ENCODE results near the gene KLHL13.
"Not testable (repeated sequence)": the region's sequence is repeated elsewhere in the genome, so short reads cannot be mapped to it uniquely, and the experiment has no call there.

Gene KLHL13

DNA sequence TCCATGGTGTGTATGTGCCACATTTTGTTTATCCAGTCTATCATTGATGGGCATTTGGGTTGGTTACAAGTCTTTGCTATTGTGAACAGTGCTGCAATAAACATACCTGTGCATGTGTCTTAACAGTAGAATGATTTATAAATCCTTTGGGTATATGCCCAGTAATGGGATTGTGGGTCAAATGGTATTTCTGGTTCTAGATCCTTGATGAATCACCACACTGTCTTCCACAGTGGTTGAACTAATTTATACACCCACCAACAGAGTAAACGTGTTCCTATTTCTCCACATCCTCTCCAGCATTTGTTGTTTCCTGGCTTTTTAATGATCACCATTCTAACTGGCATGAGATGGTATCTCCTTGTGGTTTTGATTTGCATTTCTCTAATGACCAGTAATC, 177.3 kb downstream of the KLHL13 start:
- H3K27ac Mint-ChIP-seq; H3K27me3 Mint-ChIP-seq; H3K4me3 Mint-ChIP-seq; intact Hi-C loops (cut with micrococcal nuclease); H3K4me1 Mint-ChIP-seq (ENCODE audit: low read depth); H3K9me3 Mint-ChIP-seq; H3K36me3 Mint-ChIP-seq (ENCODE audit: low read depth): not testable (repeated sequence)

DNA sequence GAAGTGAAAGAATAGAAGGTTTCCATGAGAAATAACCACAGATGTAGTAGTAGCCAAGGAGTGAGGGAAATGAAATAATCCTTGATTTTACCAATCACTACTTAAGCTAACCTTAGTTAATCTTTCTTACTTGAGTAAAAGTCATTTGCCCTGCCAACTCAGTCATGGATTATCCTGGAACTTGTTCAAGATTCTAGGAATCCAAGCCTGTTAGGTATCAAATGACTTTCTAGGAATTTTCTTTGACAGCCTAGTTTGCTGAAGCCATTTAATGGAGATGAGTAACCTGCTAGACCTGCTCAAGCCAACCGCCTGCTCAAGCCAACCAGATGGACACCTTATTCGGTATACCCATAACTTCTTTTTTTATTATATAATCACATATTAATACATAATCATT, 180.5 kb downstream of the KLHL13 start:
- no peaks in the 10 kb centered on the region for H3K9me3 Mint-ChIP-seq
- no peaks in the 10 kb centered on the region for H3K36me3 Mint-ChIP-seq (ENCODE audit: low read depth)
- intact Hi-C loops (cut with micrococcal nuclease): no loop called here
- H3K27ac Mint-ChIP-seq: no peak overlapping the region
- no peaks in the 10 kb centered on the region for H3K4me1 Mint-ChIP-seq (ENCODE audit: low read depth)
- no peaks in the 10 kb centered on the region for H3K27me3 Mint-ChIP-seq
- H3K4me3 Mint-ChIP-seq: no peak overlapping the region

DNA sequence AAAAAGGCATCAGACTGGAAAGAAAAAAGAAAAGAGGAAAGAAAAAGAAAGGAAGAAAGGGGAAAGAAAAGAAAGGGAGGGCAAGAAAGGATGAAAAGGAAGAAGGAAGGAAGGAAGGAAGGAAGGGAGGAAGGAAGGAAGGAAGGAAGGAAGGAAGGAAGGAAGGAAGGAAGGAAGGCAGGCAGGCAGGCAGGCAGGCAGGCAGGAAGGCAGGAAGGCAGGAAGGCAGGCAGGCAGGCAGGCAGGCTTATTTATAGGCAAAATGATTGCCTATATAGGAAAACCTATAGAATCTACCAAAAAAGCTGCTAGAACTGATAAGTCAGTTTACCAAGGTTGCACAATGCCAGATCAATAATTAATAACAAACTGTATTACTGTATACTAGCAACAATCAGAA, 186.5 kb downstream of the KLHL13 start:
- H3K9me3 Mint-ChIP-seq; H3K36me3 Mint-ChIP-seq (ENCODE audit: low read depth); H3K4me3 Mint-ChIP-seq; intact Hi-C loops (cut with micrococcal nuclease); H3K27ac Mint-ChIP-seq; H3K4me1 Mint-ChIP-seq (ENCODE audit: low read depth); H3K27me3 Mint-ChIP-seq: not testable (repeated sequence)

DNA sequence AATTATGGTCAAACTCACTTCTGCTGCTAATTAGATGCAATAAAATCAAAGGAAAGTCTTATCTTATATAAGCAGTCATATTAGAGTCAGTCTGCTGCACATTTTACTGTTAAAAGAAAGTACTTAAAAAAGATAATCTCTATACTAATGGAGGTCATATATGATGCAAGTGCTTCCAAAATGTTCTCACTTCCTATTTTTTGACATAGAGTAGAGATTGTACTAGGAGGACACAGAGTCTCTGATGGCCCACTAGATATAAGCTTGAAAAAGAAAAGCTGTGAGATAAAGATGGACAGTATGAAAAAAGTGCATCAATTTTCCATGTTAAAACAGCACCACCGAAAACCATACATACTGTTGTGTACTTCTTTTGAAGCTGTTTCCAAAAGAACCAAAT, 196.9 kb downstream of the KLHL13 start:
- no peaks in the 10 kb centered on the region for H3K36me3 Mint-ChIP-seq (ENCODE audit: low read depth)
- H3K27me3 Mint-ChIP-seq: no peaks in the 10 kb centered on the region
- no peaks in the 10 kb centered on the region for H3K9me3 Mint-ChIP-seq
- intact Hi-C loops (cut with micrococcal nuclease): no loop called here
- no peaks in the 10 kb centered on the region for H3K4me1 Mint-ChIP-seq (ENCODE audit: low read depth)
- H3K4me3 Mint-ChIP-seq: no peak overlapping the region
- no peak overlapping the region for H3K27ac Mint-ChIP-seq

DNA sequence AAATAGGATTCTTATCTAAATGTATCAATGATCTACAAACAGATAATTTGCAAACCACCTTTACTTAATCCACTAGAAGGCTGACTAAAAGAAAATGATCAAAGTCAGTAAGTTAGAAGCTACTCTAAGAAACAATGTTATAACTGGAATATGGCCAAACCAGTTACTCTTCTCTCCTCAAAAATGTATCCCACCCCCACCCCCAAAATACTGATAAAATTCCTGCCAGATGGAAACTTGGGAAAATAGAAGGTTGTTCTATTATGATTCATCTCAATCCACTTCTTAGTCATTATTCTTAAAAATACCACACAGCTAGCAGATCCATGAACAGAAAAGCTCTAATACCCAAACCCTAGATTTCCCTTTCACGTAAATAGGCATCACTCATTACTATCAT, 206.4 kb downstream of the KLHL13 start:
- H3K9me3 Mint-ChIP-seq: no peaks in the 10 kb centered on the region
- H3K4me1 Mint-ChIP-seq (ENCODE audit: low read depth): no peaks in the 10 kb centered on the region
- intact Hi-C loops (cut with micrococcal nuclease): no loop called here
- no peak overlapping the region for H3K4me3 Mint-ChIP-seq
- H3K27me3 Mint-ChIP-seq: no peaks in the 10 kb centered on the region
- H3K27ac Mint-ChIP-seq: no peak overlapping the region
- no peaks in the 10 kb centered on the region for H3K36me3 Mint-ChIP-seq (ENCODE audit: low read depth)

DNA sequence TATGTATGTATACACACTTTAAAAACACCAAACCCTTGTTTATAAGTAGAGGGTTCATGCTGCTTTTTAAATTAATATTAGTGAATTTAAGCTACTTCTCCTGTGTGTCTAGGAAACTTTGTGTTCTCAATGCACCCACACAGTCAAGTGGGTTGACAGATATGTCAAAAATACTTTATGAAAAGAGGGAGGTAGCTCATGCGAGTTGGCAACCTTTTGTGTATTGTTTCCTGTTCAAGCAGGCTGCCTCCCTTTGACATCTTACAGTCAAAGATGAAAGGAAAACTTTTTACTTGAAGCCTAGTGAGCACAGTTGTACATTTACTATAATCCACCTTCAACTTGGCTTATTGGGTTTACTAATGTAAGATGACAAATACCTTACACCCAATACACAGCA, 218.4 kb downstream of the KLHL13 start:
- Mint-ChIP-seq H3K27me3 (no peaks in the 10 kb centered on the region), H3K36me3 (ENCODE audit: low read depth) (no peaks in the 10 kb centered on the region), H3K4me3 (no peak overlapping the region), H3K27ac (no peak overlapping the region), H3K4me1 (ENCODE audit: low read depth) (no peaks in the 10 kb centered on the region), H3K9me3 (no peaks in the 10 kb centered on the region)
- intact Hi-C loops (cut with micrococcal nuclease): no loop called here

DNA sequence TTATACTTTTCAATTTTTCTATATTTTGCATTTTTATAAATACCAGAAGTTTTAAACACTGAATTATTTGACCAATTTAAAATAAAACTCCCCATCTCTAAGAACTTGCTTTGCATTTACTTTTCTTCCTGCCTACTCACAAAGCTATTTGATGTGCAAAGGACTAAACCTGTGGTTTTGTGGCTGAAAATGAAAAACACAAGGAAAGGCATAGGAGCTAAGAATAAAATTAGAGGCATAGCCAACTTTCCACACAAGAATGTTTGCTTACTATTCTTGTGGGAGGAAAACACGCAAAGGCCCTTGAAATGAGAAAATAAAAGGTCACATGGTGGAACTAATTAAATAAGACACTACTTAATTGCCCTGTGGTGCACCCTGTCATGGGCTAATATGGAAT, 221.2 kb downstream of the KLHL13 start:
- no peaks in the 10 kb centered on the region for H3K4me1 Mint-ChIP-seq (ENCODE audit: low read depth)
- H3K4me3 Mint-ChIP-seq: no peak overlapping the region
- H3K9me3 Mint-ChIP-seq: no peaks in the 10 kb centered on the region
- H3K36me3 Mint-ChIP-seq (ENCODE audit: low read depth): no peaks in the 10 kb centered on the region
- H3K27me3 Mint-ChIP-seq: no peaks in the 10 kb centered on the region
- no peak overlapping the region for H3K27ac Mint-ChIP-seq
- intact Hi-C loops (cut with micrococcal nuclease): no loop called here

DNA sequence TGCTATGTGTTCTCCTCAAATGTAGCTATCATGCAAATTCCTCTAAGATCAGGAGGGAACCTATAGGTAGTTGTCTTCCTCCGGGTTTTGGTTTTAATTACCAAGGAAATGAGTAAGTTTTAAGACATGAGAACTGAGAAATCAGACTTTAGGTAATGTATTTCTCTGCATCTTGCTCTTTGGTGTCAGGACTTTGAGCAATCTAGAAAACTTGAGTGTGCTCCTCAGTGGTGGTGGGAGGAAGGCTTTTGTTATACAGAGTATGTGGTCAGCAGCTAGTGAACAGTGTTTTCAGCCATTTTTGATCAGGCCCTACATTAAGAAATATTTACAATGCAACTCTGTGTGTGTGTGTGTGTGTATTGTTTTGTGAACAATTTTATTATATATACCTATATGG, 224.1 kb downstream of the KLHL13 start:
- intact Hi-C loops (cut with micrococcal nuclease): no loop called here
- no peaks in the 10 kb centered on the region for H3K4me1 Mint-ChIP-seq (ENCODE audit: low read depth)

DNA sequence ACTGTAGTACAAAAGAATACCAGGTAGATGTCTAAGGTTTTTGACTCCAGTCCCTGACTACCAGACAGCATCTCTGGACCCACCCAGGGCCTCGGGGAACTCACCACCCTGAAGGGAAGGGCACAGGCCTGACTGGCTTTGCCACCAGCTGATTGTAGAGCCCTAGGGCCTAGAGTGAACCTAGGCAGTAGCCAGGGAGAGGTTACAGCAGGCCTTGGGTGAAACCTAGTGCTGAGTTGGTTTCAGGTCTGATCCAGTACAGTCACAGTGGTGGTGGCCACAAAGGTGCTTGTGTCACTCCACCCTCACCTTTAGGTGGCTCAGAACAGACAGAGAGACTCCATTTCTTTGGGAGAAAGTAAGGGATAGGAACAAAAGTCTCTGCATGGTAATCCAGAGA, 244.8 kb downstream of the KLHL13 start:
- intact Hi-C loops (cut with micrococcal nuclease): no loop called here
- H3K9me3 Mint-ChIP-seq: peaks cover 16% of the 10 kb centered on the region
- no peaks in the 10 kb centered on the region for H3K36me3 Mint-ChIP-seq (ENCODE audit: low read depth)
- no peak overlapping the region for H3K27ac Mint-ChIP-seq
- no peaks in the 10 kb centered on the region for H3K4me1 Mint-ChIP-seq (ENCODE audit: low read depth)
- no peaks in the 10 kb centered on the region for H3K27me3 Mint-ChIP-seq
- no peak overlapping the region for H3K4me3 Mint-ChIP-seq

More for the DNA sequence above, 224.1 kb downstream of the KLHL13 start:
- H3K9me3 Mint-ChIP-seq: no peaks in the 10 kb centered on the region
- no peaks in the 10 kb centered on the region for H3K27me3 Mint-ChIP-seq
- H3K27ac Mint-ChIP-seq: no peak overlapping the region
- H3K36me3 Mint-ChIP-seq (ENCODE audit: low read depth): no peaks in the 10 kb centered on the region
- no peak overlapping the region for H3K4me3 Mint-ChIP-seq

DNA sequence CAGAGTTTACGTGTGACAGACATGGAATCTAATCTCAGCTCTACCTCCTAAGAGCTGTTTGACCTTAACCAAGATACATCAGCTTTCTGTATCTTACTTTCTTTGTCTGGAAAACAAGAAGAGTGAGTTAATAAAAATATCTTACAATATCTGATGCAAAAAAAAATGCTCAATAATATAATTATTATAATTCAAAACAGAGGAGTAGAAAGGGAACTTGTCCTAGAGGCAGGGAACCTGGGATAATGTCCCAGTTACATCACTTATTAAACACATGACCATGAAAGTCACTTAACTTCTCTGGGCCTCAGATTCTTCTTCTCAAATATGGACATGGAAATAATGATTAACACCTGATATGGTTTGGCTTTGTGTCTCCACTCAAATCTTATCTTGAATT, 256.1 kb downstream of the KLHL13 start:
- Mint-ChIP-seq H3K27me3 (no peaks in the 10 kb centered on the region), H3K4me1 (ENCODE audit: low read depth) (no peaks in the 10 kb centered on the region), H3K9me3 (no peaks in the 10 kb centered on the region), H3K36me3 (ENCODE audit: low read depth) (no peaks in the 10 kb centered on the region), H3K4me3 (no peak overlapping the region), H3K27ac (no peak overlapping the region)
- intact Hi-C loops (cut with micrococcal nuclease): no loop called here

DNA sequence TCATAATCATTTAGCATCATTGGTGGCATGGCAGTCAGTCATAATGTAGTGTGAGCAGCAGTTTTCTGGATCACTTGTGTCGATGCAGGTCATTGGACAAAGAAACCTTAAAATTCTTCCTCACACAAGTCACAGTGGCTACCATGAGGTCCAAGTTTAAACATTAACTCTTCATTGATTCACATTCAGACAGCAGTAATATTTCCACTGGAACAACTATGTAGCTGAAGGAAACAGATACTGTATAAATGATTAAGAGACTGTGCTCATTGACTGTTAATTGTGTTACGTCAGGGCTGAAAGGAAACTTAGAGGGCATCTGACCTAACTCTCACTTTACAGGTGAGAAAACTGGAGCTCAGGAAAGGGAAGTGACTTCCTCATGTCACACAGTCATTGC, 261.8 kb downstream of the KLHL13 start:
- intact Hi-C loops (cut with micrococcal nuclease): no loop called here
- Mint-ChIP-seq H3K4me3 (no peak overlapping the region), H3K27me3 (no peaks in the 10 kb centered on the region), H3K27ac (no peak overlapping the region), H3K9me3 (no peaks in the 10 kb centered on the region), H3K36me3 (ENCODE audit: low read depth) (no peaks in the 10 kb centered on the region), H3K4me1 (ENCODE audit: low read depth) (no peaks in the 10 kb centered on the region)

DNA sequence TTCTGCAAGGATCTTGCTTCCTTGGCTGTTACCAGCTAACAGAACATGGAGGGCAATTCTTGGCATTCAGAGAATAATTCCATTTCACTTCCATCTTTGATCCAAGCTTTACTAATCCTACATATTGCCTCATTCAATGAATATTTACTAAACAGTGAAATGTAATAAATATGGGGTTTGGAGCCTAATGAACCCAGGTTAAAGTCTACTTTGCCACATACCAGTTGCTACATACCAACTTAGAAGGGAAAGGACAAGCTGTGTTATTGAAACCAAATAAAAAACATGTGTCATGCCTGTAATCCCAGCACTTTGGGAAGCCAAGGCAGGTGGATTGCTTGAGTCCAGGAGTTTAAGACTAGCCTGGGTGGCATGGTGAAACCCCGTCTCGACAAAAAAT, 265.6 kb downstream of the KLHL13 start:
- Mint-ChIP-seq H3K36me3 (ENCODE audit: low read depth) (no peaks in the 10 kb centered on the region), H3K4me3 (no peak overlapping the region), H3K27me3 (no peaks in the 10 kb centered on the region), H3K4me1 (ENCODE audit: low read depth) (no peaks in the 10 kb centered on the region), H3K27ac (no peak overlapping the region), H3K9me3 (no peaks in the 10 kb centered on the region)
- intact Hi-C loops (cut with micrococcal nuclease): no loop called here
